NCI-H1048 (cell line): ENCODE measurements around the gene TNFAIP2.

Experiments
- DNase-seq: peaks from one replicate; lab custom pipeline; 2025; lab: John Stamatoyannopoulos, UW

Gene TNFAIP2, protein sequence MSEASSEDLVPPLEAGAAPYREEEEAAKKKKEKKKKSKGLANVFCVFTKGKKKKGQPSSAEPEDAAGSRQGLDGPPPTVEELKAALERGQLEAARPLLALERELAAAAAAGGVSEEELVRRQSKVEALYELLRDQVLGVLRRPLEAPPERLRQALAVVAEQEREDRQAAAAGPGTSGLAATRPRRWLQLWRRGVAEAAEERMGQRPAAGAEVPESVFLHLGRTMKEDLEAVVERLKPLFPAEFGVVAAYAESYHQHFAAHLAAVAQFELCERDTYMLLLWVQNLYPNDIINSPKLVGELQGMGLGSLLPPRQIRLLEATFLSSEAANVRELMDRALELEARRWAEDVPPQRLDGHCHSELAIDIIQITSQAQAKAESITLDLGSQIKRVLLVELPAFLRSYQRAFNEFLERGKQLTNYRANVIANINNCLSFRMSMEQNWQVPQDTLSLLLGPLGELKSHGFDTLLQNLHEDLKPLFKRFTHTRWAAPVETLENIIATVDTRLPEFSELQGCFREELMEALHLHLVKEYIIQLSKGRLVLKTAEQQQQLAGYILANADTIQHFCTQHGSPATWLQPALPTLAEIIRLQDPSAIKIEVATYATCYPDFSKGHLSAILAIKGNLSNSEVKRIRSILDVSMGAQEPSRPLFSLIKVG

DNA sequence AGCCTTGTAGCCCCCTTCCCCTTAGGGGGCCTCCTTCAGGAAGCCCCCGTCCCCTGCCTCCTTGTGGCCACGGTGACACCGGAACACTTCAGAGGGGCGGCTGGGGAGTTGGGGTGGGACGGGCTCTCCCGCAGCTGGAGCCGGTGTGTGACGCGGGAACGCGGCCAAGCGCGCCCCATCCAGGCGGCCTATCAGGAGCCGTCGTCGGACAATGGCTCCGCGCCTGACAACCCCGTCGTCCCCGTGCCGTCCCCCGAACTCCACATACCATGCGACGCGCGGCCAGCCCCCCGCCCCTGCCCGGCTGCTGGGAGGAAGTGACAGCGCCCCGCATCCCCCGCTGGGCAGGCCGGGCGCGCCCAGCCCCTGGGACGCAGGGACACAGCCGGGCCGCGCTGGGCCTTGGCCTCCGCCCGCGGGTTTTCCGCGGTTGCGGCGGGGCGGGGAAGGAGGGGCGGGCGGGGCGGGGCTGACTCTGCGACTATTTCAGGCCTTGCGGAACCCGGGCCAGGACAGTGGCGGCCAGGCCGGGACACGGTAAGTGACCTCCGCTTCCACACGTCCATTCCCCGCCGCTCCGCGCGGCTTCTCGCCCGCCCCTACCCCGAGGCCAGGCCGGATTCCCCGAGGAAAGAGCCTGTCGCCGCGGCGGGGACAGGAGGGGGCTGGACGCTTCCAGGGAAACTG is at the start of gene TNFAIP2:
TSS of gene TNFAIP2 (plus strand) at position 515 of the 687 bp plus-strand sequence. CDS start 2,997 bp downstream, outside the sequence.
- DNase-seq: no peak

DNA sequence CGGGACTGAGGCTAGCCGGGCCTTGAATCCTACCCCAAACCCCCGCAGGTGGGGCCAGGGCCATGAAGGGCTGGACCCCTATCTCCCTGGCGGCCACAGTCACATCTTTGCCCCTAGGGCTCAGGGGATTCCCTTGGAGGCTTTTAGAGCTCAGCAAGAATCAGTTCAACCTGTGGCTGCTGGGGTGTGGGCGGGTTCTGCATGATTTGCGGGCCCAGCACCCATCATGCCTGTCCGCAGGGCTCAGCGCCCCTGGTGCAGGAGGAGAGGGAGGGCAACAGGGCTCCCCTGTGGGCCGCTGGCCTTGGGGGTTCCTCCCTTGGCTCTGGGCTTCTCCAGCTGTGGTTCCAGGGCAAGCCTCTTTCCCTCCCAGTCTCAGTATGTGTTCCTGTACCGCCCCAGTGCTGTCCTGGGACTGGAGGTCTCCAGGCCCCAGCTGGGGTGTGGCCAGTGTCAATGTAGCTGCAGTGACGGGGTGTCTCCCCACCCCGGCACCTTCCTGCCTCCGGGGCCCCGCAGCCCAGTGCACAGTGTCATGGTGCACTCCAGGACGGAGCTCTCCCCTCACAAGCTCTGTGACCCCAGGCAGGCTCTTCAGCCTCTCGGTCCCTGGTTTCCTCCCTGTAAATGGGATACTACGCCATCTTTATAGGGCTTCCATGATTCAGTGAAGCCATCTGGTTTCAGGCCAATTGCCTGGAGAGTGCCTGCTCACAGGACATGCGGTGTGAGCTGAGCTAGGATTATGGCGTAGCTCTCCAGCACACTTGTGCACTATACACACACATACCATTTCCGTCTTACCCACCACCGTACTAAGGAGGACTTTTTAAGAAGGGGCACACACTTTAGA is 49.2 kb upstream of the TNFAIP2 start:
- no peak for DNase-seq

DNA sequence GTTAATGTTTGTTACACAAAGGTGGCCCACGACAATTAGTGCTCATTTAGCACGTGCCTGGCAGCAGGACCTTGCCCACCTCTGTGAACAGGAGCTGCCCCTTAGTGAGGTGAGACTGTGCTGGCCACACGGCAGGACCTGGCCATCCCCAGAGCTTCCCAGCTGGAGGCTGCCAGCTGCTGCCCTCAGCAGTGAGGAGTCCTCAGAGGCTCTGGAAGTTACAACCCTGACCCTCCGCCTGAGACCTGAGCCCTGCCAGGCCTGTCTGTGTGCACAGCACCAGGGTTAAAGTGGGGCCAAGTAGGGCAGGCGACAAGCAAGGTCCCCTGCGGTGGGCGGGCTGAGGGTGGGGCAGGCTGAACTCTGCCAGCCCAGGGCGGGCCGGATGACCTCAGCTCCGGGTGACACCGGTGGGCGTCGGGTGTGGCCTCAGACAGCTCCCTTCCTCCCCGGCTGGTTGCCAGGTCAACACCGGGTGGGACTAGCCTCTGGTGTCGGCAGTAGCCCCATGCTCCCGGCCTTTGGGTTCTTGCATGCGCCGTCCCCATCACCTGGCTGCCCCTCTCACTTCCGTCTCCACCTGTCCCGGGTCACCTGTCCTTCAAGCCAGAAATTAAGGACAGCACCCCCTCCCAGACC is 48.4 kb upstream of the TNFAIP2 start:
- no peak for DNase-seq

DNA sequence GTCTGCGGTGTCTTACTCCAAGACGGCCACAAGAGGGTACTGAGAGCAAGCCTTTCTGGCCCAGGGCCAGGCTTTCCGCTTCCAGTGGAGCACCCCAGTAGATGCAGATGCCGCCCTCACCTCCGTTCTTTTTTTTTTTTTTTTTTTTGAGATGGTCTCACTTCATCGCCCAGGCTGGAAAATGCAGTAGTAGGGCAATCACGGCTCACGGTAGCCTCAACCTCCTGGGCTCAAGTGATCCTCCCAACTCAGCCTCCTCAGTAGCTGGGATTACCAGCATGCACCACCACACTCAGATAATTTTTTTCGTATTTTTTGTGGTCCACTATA is 44.9 kb upstream of the TNFAIP2 start:
- peak; percentile 57 for DNase-seq

DNA sequence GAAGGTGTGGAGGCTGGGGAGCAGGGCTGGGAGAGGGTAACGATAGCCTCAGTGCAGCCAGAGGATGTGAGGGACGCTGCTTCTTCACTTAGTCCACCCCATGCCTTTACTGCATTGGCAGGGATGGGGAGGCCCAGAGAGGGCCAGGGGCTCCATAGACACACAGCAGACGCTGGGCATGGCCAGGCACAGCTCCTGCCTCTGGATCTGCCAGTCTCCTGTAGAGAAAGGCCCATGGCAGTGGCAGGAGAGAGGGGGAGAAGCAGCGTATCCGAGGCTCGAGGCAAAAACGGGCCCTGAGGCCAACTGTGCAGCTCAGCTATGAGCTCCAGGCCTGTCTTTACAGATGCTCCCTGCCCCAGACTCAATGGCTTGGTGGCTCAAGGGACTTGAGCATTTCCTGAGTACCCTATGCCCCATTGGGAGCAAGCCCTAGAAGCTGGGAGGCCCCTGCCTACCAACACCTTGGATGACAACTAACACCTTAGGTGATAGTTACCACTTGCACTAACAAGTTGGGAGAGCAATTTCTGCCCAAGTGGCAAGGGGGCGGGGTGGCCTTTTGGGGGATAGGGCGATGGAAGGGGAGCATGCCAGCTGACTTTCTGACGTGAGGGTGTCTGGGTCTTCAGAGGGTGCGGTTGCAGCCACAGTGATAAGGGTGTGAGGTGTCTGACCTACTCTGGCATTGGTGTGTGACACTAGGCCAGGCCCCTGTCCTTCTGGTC is 44.2 kb upstream of the TNFAIP2 start:
- DNase-seq: no peak

DNA sequence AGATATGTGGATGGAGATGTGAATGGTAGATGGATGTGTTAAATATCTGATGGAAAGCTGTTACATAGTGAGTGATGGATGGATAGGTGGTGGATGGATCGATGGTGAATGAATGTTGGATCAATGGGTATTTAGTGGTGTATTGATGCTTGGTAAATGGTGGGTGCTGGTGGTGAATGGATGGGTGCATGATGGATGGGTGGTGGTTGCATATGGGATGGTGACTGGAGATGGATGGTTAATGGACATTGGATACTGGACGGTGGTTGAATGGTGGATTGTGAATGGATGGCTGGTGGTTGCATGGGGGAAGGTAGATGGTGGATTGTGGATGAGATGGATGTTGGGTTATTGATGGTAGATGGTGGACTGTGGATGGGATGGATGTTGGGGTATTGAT is 41.3 kb upstream of the TNFAIP2 start:
- DNase-seq: no peak

DNA sequence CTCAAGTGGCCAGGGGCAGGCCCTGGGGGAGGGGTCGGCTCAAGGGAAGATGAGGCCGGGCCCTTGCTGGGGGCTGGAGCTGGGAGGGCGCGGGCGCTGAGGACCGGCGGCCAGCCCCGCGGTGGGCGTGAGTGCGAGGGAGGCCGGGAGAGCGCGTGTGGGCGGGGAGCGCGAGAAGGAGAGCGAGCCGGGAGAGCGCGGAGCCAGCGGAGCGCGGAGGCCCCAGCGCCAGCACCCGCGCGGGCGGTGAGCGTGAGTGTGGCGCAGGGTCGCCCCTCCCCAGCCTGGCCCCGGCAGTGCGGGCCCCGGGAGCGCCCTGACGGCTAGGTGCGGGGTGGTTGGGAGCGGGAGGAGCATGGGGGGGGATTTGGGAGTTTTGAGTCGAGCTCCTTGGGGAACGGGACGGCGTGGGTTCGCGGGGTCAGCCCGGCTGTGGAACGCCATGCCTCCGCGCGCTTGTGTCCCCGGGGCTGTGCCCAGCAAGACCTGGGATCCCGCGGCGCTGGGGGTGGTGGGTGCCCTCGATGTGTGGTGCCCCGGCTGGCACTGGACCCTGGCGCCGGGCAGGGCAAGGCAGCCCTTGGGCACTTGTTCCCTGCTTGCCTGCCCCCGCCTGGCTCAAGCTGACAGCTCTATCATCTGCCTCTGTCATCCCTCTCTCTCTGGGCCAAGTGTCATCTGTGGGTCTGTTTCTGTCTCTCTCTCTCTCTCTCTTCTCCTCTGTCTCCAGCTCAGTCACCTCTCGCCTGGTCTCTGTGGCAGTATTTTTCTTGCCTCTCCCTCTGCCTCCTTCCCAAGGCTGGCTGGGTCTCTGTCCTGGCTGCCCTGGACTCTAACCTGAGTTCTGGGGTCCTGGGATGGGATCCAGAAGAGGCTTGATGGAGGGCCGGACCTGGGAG is 39.0 kb upstream of the TNFAIP2 start, which contains the start of gene LBHD2:
TSS of gene LBHD2 (plus strand) at position 190 of the 899 bp plus-strand sequence. CDS start 1,803 bp downstream, outside the sequence.
- DNase-seq: no peak

DNA sequence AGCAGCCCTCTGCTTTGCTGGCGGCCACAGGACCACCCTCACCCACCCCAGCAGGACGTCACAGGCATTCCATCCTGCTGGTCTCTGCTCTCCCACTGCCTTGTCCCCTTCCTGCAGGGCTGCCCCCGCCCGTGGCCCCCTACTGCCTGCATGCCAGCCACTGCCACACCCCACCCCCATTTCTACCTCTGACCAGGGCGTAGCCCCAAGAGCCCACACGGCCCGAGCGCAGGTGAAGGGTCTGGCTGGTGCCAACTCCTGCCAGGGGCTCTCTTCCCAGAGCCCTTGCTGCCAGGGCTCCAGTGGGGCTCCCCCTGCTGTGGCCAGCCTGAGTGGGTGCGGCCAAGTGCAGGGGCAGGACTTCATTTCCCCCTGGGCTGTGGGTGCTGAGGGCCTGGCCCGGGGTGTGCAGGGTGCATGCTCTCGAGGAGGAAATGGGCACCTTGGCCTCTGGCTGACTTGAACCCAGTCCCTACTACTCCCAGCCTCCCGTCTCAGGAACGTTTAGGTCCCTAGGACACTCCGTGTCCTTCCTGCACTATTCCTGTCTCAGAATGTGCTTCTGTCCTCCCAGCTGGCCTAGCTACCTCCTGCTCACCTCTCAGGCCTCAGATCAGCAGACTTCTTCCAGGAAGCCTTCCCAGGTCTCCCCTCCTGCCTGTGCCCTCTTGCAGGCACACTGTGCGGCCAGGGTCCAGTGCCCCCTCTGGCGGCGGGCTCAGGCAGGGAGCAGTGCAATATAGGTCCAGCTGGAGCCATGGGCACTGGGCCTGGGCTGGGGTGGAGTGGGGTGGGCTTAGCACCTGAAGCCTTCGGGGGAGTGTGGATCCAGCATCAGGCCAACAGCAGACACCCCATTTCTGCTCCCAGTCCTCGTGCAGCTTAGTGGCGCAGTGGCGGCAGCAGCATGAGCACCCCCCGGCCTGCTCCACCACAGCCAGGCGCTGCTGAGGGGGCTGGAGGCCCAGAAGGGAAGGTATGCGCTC is 37.9 kb upstream of the TNFAIP2 start:
- no peak for DNase-seq

DNA sequence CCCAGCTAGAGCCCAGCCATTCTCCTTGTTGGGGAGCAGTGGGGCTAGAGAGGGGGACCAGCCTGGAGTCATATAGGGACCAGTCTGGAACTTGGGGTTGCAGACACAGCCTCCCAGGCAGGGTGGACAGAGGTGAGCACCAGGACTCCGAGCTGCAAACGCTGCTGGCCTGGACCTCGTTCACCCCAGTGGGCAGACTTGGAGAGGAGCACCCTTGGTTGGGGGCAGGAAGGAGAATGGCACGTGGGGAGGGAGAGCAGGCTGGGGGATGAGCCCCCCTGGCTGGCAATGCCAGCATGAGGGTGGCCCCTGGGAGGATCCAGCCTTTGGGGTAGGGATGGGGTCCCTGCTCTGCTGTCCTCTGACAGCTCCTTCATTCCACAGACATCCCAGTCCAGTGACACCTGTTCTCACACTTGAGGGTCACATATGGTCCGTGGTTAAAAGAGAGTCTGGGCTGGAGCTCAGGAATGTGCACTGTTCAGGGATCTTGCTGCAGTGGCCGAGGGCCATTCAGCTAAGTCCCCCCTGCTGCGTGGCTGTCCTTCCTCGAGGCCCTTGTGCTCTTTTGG is 36.4 kb upstream of the TNFAIP2 start:
- no peak for DNase-seq

DNA sequence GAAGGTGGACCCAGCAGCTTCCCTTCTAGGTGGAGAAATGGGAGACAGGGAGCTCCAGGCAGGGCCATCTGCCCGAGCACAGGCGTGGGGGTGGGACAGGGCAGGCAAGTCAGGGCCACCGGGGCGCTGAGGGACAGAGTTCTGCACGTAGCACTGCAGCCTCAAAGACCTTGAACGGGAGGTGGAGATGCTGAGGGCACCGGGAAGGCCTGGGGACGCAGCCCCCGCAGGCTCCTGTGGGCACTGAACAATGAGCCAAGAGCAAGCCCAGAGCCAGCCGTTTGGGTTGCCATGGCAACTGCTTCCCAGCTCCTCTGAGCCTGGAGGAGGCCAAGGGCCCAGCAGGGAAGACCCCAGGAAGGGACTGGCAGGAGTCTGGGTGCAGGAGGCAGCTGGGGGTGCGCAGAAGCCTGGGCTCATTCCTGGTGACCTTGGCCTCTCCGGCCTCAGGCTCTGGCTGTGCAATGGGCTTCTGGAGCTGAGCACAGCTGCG is 35.9 kb upstream of the TNFAIP2 start:
- no peak for DNase-seq

DNA sequence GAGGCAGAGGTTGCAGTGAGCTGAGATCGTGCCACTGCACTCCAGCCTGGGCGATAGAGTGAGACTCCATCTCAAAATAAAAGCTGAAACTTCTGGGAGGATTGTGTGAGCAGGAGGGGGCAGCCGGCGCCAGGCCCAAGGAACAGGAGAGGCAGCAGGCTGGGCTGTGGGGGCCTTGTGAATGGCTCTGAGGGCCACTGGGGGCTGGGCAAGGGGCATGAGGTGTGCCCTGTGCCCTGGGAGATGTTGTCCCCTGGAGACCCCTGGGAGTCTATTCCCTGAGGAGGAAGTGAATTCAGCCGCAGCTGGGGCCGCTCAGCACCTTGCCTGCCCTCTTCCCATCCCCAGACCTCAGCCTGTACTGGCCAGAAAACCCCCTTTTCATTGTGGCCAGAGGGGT is 34.3 kb upstream of the TNFAIP2 start:
- DNase-seq: no peak

DNA sequence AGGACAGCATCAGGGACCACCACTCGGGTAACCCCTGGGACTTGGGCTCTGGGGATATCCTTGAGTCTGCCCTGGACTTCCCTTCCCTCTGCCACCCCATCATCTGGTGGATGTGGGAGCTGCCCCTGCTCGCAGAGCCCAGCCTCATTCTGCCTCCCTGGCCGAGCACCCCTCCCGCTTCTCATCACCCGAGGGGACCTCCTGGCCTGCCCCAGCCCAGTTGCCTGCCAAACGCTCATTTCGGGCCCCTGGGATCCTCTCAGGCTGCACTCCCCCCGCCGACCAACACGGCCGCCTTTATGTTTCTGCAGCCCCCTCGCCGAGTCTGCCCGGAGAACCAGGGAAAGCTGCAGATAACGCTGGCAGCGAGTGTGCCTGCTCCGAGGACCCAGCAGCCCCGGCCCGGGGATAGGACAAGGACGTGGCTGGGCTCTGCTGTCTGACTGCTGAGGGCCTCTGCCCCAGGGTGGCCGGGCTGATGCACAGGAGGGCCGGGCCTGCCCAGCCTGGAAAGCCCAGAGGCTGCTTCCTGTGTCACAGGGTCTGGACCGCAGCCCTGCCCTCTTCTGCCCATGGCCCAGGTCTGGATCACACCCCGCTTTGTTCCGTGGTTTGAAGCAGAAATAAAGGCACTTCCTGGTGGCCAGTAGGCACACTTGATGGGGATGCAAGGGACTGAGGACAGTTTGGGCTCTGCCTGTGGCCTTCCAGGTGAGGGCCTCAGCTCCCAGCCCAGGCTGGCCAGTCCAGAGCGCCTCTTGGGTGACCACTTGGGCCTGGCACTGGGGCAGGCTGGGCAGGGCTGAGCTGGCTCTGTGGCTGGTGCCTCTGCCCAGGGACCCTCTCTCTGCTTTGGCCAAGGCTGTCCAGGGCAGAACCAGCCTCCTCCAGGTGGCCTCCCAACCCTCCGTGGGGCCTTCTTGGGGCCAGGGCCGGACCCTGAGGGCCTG is 33.6 kb upstream of the TNFAIP2 start:
- DNase-seq: no peak

DNA sequence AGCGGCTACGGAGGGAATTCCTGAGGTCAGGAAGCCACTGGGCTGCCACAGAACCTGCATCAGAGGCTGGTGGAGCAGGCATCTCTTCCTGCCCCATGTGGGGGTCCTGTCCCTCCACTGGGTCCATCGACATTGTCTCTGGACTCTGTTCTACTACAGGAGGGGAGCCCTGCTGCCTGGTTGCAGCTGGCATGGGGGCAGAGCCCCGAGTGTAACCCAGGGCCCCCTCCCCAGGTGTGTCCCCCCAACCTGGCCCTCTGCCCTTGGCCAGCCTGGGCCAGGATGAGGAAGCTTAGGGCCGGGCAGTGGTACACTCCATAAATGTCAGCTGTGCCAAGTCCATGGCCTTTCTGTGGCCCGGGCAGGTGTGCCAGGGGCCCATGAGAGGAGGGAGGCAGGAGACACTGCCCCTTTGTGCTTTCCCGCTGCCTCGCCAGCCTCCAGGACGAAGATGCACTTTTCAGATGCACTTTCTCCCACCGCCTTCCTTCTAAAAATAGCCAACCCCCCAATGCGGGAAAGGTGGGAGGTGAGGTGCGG is 32.7 kb upstream of the TNFAIP2 start:
- DNase-seq: no peak

DNA sequence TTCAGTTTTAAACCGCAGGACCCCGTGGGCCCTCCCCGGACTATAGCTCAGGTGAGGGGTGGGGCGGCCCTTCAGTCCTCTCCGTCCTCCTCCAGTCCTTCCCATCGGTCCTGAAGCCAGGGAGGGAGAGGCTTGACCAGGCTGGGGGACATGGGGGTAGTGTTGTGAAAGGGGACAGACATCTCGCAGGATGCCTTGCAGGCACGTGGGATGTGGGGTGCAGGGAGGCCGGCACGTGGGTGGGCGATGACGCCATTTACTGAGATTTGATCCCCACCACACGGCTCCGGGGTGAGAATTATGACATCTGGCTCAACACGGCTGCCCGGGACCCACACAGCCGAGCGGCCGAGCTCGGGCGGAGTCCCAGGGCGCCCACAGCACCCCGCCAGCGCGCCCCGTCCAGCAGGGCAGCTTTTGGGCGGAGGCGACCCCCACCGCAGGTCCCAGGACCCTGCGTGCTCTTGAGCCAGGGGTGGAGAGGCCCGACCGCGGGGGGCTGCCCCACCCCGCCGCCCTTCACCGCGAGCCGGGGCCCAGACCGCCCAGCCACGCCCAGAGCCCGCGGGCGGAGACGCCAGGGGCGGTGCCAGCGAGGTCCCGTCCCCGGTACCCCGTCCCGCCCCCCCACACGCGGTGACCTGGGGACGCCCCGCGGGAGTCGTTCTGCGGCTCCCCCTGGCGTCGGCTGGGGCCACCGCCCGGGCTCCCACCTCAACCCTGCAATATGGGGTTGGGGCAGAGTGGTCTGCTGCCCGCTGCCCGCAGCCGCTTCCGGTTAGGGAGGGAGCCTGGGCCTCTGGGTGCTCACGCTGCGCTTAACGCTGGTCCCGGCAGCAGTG is 32.0 kb upstream of the TNFAIP2 start:
- no peak for DNase-seq

DNA sequence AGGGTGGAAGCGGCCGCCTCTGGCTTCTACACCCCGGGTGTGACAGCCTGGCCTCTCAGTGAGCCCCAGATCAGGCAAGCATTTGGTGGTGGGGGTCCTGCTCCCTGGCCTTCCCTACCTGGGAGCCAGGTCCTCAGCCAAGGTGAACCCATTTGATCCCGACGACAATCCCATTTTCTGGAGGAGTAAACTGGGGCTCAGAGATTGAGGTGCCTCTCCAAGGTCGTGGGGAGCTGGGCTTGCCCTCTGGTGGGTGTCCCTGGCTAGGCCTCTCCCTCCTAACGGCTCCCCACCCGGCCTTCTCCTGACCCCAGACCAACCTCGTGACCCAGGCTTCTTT is 31.4 kb upstream of the TNFAIP2 start:
- no peak for DNase-seq
